Right lobe of liver (tissue), 6 donors: ENCODE results near the gene S1PR2. TPM values are rescaled to one million over a fixed set of nuclear protein-coding genes. Genes with fewer than 3 reads are reported as not detected.

ENCODE experiments used
- ATAC-seq, 4 donors: fragments of 200-7000 bp; cut with Tn5 transposase; one replicate each; pipeline ENCODE4 v1.9.1; 2020; ENCODE audit warnings: mild to moderate bottlenecking in 4 of 4, moderate library complexity in 4 of 4
- DNase-seq, 3 donors: peaks; one replicate each; pipeline ENCODE4 v3.0.0-alpha.2; 2020
- H3K27ac ChIP-seq, 3 donors: fragments of 200-600 bp; one replicate each; pipeline ENCODE4 v1.8.0; 2022
- H3K27me3 ChIP-seq, 2 donors: fragments of 200-600 bp; one replicate each; pipeline ENCODE4 v1.8.0; 2022
- H3K36me3 ChIP-seq, 4 donors: fragments of 200-600 bp; sonication (generic) in 1 of 4; one replicate each; pipeline versions ENCODE4 v1.5.1 to v1.8.0; 2017 to 2022; ENCODE audit warnings: control low read depth in 1 of 4
- H3K4me1 ChIP-seq, 4 donors: fragments of 200-600 bp; sonication (generic) in 1 of 4; one replicate each; pipeline versions ENCODE4 v1.5.1 to v1.8.0; 2017 to 2022; ENCODE audit warnings: control low read depth in 1 of 4
- H3K4me3 ChIP-seq, 3 donors: fragments of 200-600 bp; one replicate each; pipeline ENCODE4 v1.8.0; 2022
- H3K9me3 ChIP-seq, 4 donors: fragments of 200-600 bp; sonication (generic) in 1 of 4; one replicate each; pipeline versions ENCODE4 v1.5.1 to v1.8.0; 2017 to 2022; ENCODE audit warnings: control low read depth in 1 of 4
- CTCF ChIP-seq, 4 donors: fragments of 200-600 bp in 3 of 4; fragments of 450-650 bp in 1 of 4; IDR thresholded peaks; one replicate each; pipeline versions ENCODE4 v1.5.1 to v1.8.0; 2016 to 2022; ENCODE audit warnings: antibody characterized with exemption in 4 of 4, mild to moderate bottlenecking in 2 of 4
- POLR2A ChIP-seq: fragments of 450-650 bp; IDR thresholded peaks from one replicate; pipeline ENCODE4 v1.6.1; 2017; ENCODE audit warnings: antibody characterized with exemption, mild to moderate bottlenecking
- WGBS: methylation state at CpG from one replicate; pipeline ENCODE4 v1.1.6; 2018; ENCODE audit warnings: low coverage, low lambda C conversion rate; ENCODE audit not compliant: insufficient coverage; ENCODE audit errors: missing lambda C conversion rate; 5-methylcytosine and 5-hydroxymethylcytosine counted together
- intact Hi-C, 2 donors: fragments of 100-400 bp; cut with DNase I; formaldehyde crosslinking; loops; one replicate each; pipeline versions ENCODE4 v1.11.2 to v1.14.1; 2022
- total RNA-seq, 6 experiments: library from RNA; depleted of rRNA in 2 of 6; stranded (reverse); fragments of >200 nt in 2 of 6; fragmentation: NEBNext Ultra II Directional in 3 of 6; extraction: Animal tissue kit (Norgen Biotek cat#: 25700) in 3 of 6; gene quantifications; one replicate each; pipeline versions ENCODE4 v1.1.0 to v1.2.4, GENCODE V29; 2016 to 2023
- donor health status: DM: no; HTN: yes; CAD: no.
- donor health status: DM: no; HTN: no; CAD: no.
- donor health status: DM: no; HTN: no; CAD: no.
- donor health status: DM: no; HTN: yes; CAD: no.
- donor health status: DM: no; HTN: yes; CAD: no.

S1PR2 gene
- total RNA-seq, 6 experiments from 2014 or later: 1.7 to 6.6 (median 4.1) TPM

- H3K27me3 ChIP-seq: no peaks in the 10 kb centered on the region
- peak overlapping the region; percentile 69 to 74 (median 71) for H3K4me3 ChIP-seq
- DNase-seq (peak; percentile 80 to 91 (median 89)), ATAC-seq (peak; percentile 59 to 68 (median 66))
- H3K4me1 ChIP-seq: peaks cover 0 to 14% (median 3%) of the 10 kb centered on the region in 4 donors
- H3K9me3 ChIP-seq: no peaks in the 10 kb centered on the region
- peaks cover 0 to 11% (median 5%) of the 10 kb centered on the region in 4 donors for H3K36me3 ChIP-seq
- peak overlapping the region; percentile 87 to 90 (median 89) for H3K27ac ChIP-seq
- TF ChIP-seq POLR2A (no peak), CTCF (IDR thresholded peaks at IDR 0.05) (no peak)
- intact Hi-C loops: loop anchor here in 1 of 2 donors (5.0 kb wide), 1 partner anchor 122 kb away; no protein-coding TSS in a partner anchor
- WGBS: 0% methylated on average over 5 of the region's 37 CpGs
These were observed 39.1 kb upstream of the S1PR2 start for GRCh38 chr19:10270180-10270615.

- TF ChIP-seq POLR2A (no peak), CTCF (IDR thresholded peaks at IDR 0.05) (peak; percentile 91 to 94 (median 94))
- intact Hi-C loops: loop anchor here in 1 of 2 donors (5.0 kb wide), 1 partner anchor 123 kb away; no protein-coding TSS in a partner anchor
- H3K36me3 ChIP-seq: peaks cover 0 to 5% (median under 1%) of the 10 kb centered on the region in 4 donors
- no peaks in the 10 kb centered on the region for H3K9me3 ChIP-seq
- peak; percentile 88 to 91 (median 90) for DNase-seq
- H3K27ac ChIP-seq: peak overlapping the region; percentile 87 to 90 (median 89)
- peak overlapping the region; percentile 69 to 74 (median 71) for H3K4me3 ChIP-seq
- H3K27me3 ChIP-seq: no peaks in the 10 kb centered on the region
- ATAC-seq: peak; percentile 66 to 78 (median 74)
- H3K4me1 ChIP-seq: peaks cover 0 to 14% (median 3%) of the 10 kb centered on the region in 4 donors
- 0% methylated on average over 4 of the region's 59 CpGs for WGBS
These were observed 38.4 kb upstream of the S1PR2 start for GRCh38 chr19:10269333-10270179.

GRCh38 chr19:10268071-10268470 is 36.9 kb upstream of the S1PR2 start:
- Histone ChIP-seq H3K4me3 (no peak overlapping the region), H3K27me3 (no peaks in the 10 kb centered on the region), H3K4me1 (peaks cover 0 to 14% (median 3%) of the 10 kb centered on the region in 4 donors), H3K9me3 (no peaks in the 10 kb centered on the region), H3K36me3 (no peaks in the 10 kb centered on the region), H3K27ac (no peak overlapping the region)
- peak in 1 of 3 donors; percentile 46 for DNase-seq
- 0% methylated on average over 1 of the region's 6 CpGs for WGBS
- no peak for TF ChIP-seq CTCF (IDR thresholded peaks at IDR 0.05)
- TF ChIP-seq POLR2A: no peak
- intact Hi-C loops: no loop called here
- ATAC-seq: no peak

GRCh38 chr19:10266706-10267105 is 35.6 kb upstream of the S1PR2 start:
- intact Hi-C loops: no loop called here
- Histone ChIP-seq H3K27me3 (no peaks in the 10 kb centered on the region), H3K27ac (no peak overlapping the region), H3K36me3 (no peaks in the 10 kb centered on the region), H3K4me1 (peaks cover 0 to 15% (median 3%) of the 10 kb centered on the region in 4 donors), H3K9me3 (no peaks in the 10 kb centered on the region), H3K4me3 (no peak overlapping the region)
- ATAC-seq: no peak
- WGBS: 50% methylated on average over 7 of the region's 7 CpGs
- no peak for DNase-seq
- no peak for TF ChIP-seq CTCF (IDR thresholded peaks at IDR 0.05)
- TF ChIP-seq POLR2A: no peak
